ENCODE measurements around the gene SORT1. TPM values are rescaled to one million over a fixed set of nuclear protein-coding genes. Genes with fewer than 3 reads are reported as not detected.

The SORT1 gene
- total and polyA plus RNA-seq, 2 of the 4 experiments (the other 2 are of a cell fraction), result 15.8 to 16.7 TPM

GRCh38 chr1:109391157-109391556 lies 6.6 kb downstream of the SORT1 start:
- H3K79me1 ChIP-seq (ENCODE audit: low read depth in 1 of 2, low read length in 2 of 2), result peaks cover 11 to 69% of the 10 kb centered on the region in 2 experiments
- peak overlapping the region; percentile 82 for H2BK5ac ChIP-seq (ENCODE audit: low read depth, low read length, poor library complexity, severe bottlenecking)
- in situ Hi-C loops (cut with MboI; ENCODE audit: low sequenced_read_pairs), result no loop called here
- H3K9me3 ChIP-seq (ENCODE audit: control insufficient read depth, insufficient read depth, low read length), result no peaks in the 10 kb centered on the region
- no peak overlapping the region for H2AK9ac ChIP-seq (replicated peaks; ENCODE audit: low read depth, low read length, poor library complexity)
- peak overlapping the region; percentile 63; the same call in 1 of the 2 replicates for H3K27ac ChIP-seq (ENCODE audit: insufficient read depth, low read length)
- peak overlapping the region; percentile 63 for H3K4me2 ChIP-seq (ENCODE audit: low read depth, low read length)
- H3K4me3 ChIP-seq (ENCODE audit: insufficient read depth, low read depth, low read length), result no peak overlapping the region; the same call in 1 of the 2 replicates
- no peaks in the 10 kb centered on the region for H3K27me3 ChIP-seq (ENCODE audit: control insufficient read depth, insufficient read depth, low read length)
- H2BK120ac ChIP-seq (ENCODE audit: low read depth, low read length), result peak overlapping the region; percentile 80
- H3K14ac ChIP-seq (replicated peaks; ENCODE audit: low read depth, low read length), result peak overlapping the region; percentile 80
- H3K9me1 ChIP-seq (ENCODE audit: insufficient read depth, low read length), result peaks cover 15% of the 10 kb centered on the region
- H3K18ac ChIP-seq (ENCODE audit: low read depth, low read length), result peak overlapping the region; percentile 79; the same call in 1 of the 2 replicates
- ChIA-PET POLR2A (ENCODE audit: unreplicated experiment) (no interaction called here), CTCF (interaction anchor here (0.9 to 1.3 kb wide), 3 partner anchors 12 to 19 kb away, joined by 3 to 4 read pairs (median 3); no protein-coding TSS in a partner anchor)
- peak overlapping the region; percentile 39 to 46; a peak in 3 of 4 replicates for H4K8ac ChIP-seq (ENCODE audit: low read depth in 2 of 2, low read length in 2 of 2)
- peak overlapping the region; percentile 76; the same call in 1 of the 2 replicates for H3K23ac ChIP-seq (ENCODE audit: low read depth, low read length)
- peaks cover 21% of the 10 kb centered on the region for H3K4me1 ChIP-seq (ENCODE audit: control insufficient read depth, insufficient read depth, low read length)
- WGBS, 2 experiments (ENCODE audit: extremely low coverage in 2 of 2, insufficient read length in 1 of 2), result no CpG with 5 or more reads among the region's 3 CpGs
- no peak overlapping the region for H2AFZ ChIP-seq (replicated peaks; ENCODE audit: low read length, poor library complexity)
- H3K56ac ChIP-seq (ENCODE audit: extremely low read depth, insufficient read depth, low read length), result peak overlapping the region; percentile 59
- TF ChIP-seq SMC3 (IDR thresholded peaks at IDR 0.05; ENCODE audit: low read depth, low read length) (no peak), MAZ (IDR thresholded peaks at IDR 0.05; ENCODE audit: borderline replicate concordance, low read depth, low read length) (no peak), MXI1 (IDR thresholded peaks at IDR 0.05; ENCODE audit: borderline replicate concordance, low read depth, low read length) (no peak), POLR2A (IDR thresholded peaks at IDR 0.05; ENCODE audit: low read depth, low read length) (no peak), MAFK (IDR thresholded peaks at IDR 0.05; ENCODE audit: low read depth, low read length) (no peak), RFX5 (IDR thresholded peaks at IDR 0.05; ENCODE audit: low read depth, low read length) (no peak), ELK1 (IDR thresholded peaks at IDR 0.05; ENCODE audit: borderline replicate concordance, low read depth, low read length) (no peak), FOS (IDR thresholded peaks at IDR 0.05; ENCODE audit: low read depth, low read length) (no peak), NFE2L2 (IDR thresholded peaks at IDR 0.05; ENCODE audit: low read depth, low read length) (no peak), CTCF (conservative IDR thresholded peaks at IDR 0.05; ENCODE audit: low read depth, low read length) (no peak), CEBPB (IDR thresholded peaks at IDR 0.05; ENCODE audit: low read depth, low read length) (no peak), BHLHE40 (IDR thresholded peaks at IDR 0.05; ENCODE audit: low read depth, low read length) (no peak), RCOR1 (IDR thresholded peaks at IDR 0.05; ENCODE audit: insufficient replicate concordance, low read length) (no peak), USF2 (IDR thresholded peaks at IDR 0.05; ENCODE audit: low read depth, low read length) (no peak), CHD1 (IDR thresholded peaks at IDR 0.05; ENCODE audit: low read depth, low read length) (no peak), RAD21 (IDR thresholded peaks at IDR 0.05; ENCODE audit: low read length) (no peak)
- peaks cover 7% of the 10 kb centered on the region; the same call in 1 of the 2 replicates for H4K20me1 ChIP-seq (ENCODE audit: insufficient read depth, low read length)
- peak overlapping the region; percentile 75; the same call in 1 of the 2 replicates for H2BK20ac ChIP-seq (ENCODE audit: low read depth, low read length)
- H4K5ac ChIP-seq (ENCODE audit: low read depth, low read length), result no peak overlapping the region; the same call in 1 of the 2 replicates
- intact Hi-C loops (cut with micrococcal nuclease), result no loop called here
- no peak overlapping the region for H2AK5ac ChIP-seq (ENCODE audit: low read depth, low read length)
- ATAC-seq (ENCODE audit: low read depth), result peak; percentile 3; the same call in 1 of the 2 replicates
- H2BK15ac ChIP-seq (ENCODE audit: low read depth, low read length), result peak overlapping the region; percentile 46; the same call in 2 of the 3 replicates
- H3K4ac ChIP-seq (ENCODE audit: low read depth, low read length), result peak overlapping the region; percentile 68; the same call in 1 of the 2 replicates
- peak overlapping the region; percentile 50 for H4K91ac ChIP-seq (ENCODE audit: insufficient read depth, low read depth, low read length)
- H3K36me3 ChIP-seq (ENCODE audit: control insufficient read depth, insufficient read depth, low read length), result no peaks in the 10 kb centered on the region
- BruUV-seq (replicated peaks), result no TSS peak
- dilution Hi-C loops (cut with HindIII; ENCODE audit: low sequenced_read_pairs, unreplicated experiment), result no loop called here
- DNase-seq, result peak; percentile 61
- H3K9ac ChIP-seq (ENCODE audit: low read depth, low read length), result peak overlapping the region; percentile 24; the same call in 1 of the 2 replicates
